ENCODE results near the gene PTPRM.

The PTPRM gene

GRCh38 chr18:7662866-7663265 is 95.8 kb downstream of the PTPRM start:
- H3K27ac ChIP-seq: no peak overlapping the region
- ChIA-PET CTCF (no interaction called here), POLR2A (ENCODE audit: low non-redundant PET) (no interaction called here)
- TF ChIP-seq CTCF (conservative IDR thresholded peaks at IDR 0.05; ENCODE audit: low read depth): no peak
- DNase-seq (ENCODE audit: low spot score): no peak

- TF ChIP-seq CTCF (conservative IDR thresholded peaks at IDR 0.05; ENCODE audit: low read depth): no peak
- DNase-seq (ENCODE audit: low spot score): no peak
- no peak overlapping the region for H3K27ac ChIP-seq
- CTCF ChIA-PET: no interaction called here
- POLR2A ChIA-PET (ENCODE audit: low non-redundant PET): no interaction called here
Measured at GRCh38 chr18:7663366-7664312, 96.5 kb downstream of the PTPRM start.

- no peak overlapping the region for H3K27ac ChIP-seq
- no peak for DNase-seq (ENCODE audit: low spot score)
- ChIA-PET POLR2A (ENCODE audit: low non-redundant PET) (no interaction called here), CTCF (interaction anchor here (0.6 kb wide), 1 partner anchor 234 kb away, joined by 5 read pairs; no protein-coding TSS in a partner anchor)
- TF ChIP-seq CTCF (conservative IDR thresholded peaks at IDR 0.05; ENCODE audit: low read depth): no peak
Measured at GRCh38 chr18:7666195-7666776, 99.2 kb downstream of the PTPRM start.

- no peak for TF ChIP-seq CTCF (conservative IDR thresholded peaks at IDR 0.05; ENCODE audit: low read depth)
- no peak for DNase-seq (ENCODE audit: low spot score)
- ChIA-PET POLR2A (ENCODE audit: low non-redundant PET) (no interaction called here), CTCF (interaction anchor here (0.6 kb wide), 1 partner anchor 569 kb away, joined by 4 read pairs; no protein-coding TSS in a partner anchor)
- H3K27ac ChIP-seq: no peak overlapping the region
Measured at GRCh38 chr18:7668392-7668791, 101.3 kb downstream of the PTPRM start.

GRCh38 chr18:7669361-7669760 is 102.2 kb downstream of the PTPRM start:
- no peak for DNase-seq (ENCODE audit: low spot score)
- no peak overlapping the region for H3K27ac ChIP-seq
- no peak for TF ChIP-seq CTCF (conservative IDR thresholded peaks at IDR 0.05; ENCODE audit: low read depth)
- ChIA-PET CTCF (no interaction called here), POLR2A (ENCODE audit: low non-redundant PET) (no interaction called here)

GRCh38 chr18:7671105-7671504 is 104.0 kb downstream of the PTPRM start:
- ChIA-PET POLR2A (ENCODE audit: low non-redundant PET) (no interaction called here), CTCF (no interaction called here)
- H3K27ac ChIP-seq: no peak overlapping the region
- no peak for DNase-seq (ENCODE audit: low spot score)
- TF ChIP-seq CTCF (conservative IDR thresholded peaks at IDR 0.05; ENCODE audit: low read depth): no peak

All from RWPE1 (cell line).